DOHH2 (cell line): ENCODE results near the gene PPP1R14B.

Source experiments
- H3F3A ChIP-seq: fragments of 200-600 bp; sonication (generic), shearing (Covaris generic); 2 replicates; pipeline ENCODE4 v1.6.0; 2016; ENCODE audit warnings: antibody characterized with exemption, mild to moderate bottlenecking; ENCODE audit not compliant: control insufficient read depth, insufficient read depth
- H3K27ac ChIP-seq: fragments of 200-600 bp; sonication (generic); 2 replicates; pipeline ENCODE4 v1.5.1; 2014; ENCODE audit warnings: low read depth, mild to moderate bottlenecking, low read length, moderate library complexity
- H3K27me3 ChIP-seq: fragments of 200-600 bp; sonication (generic); 2 replicates; pipeline ENCODE4 v1.6.1; 2014; ENCODE audit warnings: mild to moderate bottlenecking, low read length, mixed read lengths; ENCODE audit not compliant: control insufficient read depth
- H3K36me3 ChIP-seq: fragments of 200-600 bp; sonication (generic); 2 replicates; pipeline ENCODE4 v1.6.1; 2014; ENCODE audit warnings: mild to moderate bottlenecking, low read length, moderate library complexity, mixed read lengths; ENCODE audit not compliant: control insufficient read depth
- H3K4me1 ChIP-seq: fragments of 200-600 bp; sonication (generic); 2 replicates; pipeline ENCODE4 v1.6.1; 2014; ENCODE audit warnings: mild to moderate bottlenecking, low read length, mixed read lengths; ENCODE audit not compliant: control insufficient read depth
- H3K4me2 ChIP-seq: fragments of 200-600 bp; sonication (generic); 2 replicates; pipeline ENCODE4 v1.6.0; 2014; ENCODE audit warnings: mild to moderate bottlenecking, low read length, moderate library complexity
- H3K4me3 ChIP-seq: fragments of 200-600 bp; sonication (generic); 2 replicates; pipeline ENCODE4 v1.5.1; 2014; ENCODE audit warnings: mild to moderate bottlenecking, low read length, mixed read lengths
- H3K79me2 ChIP-seq: fragments of 200-600 bp; sonication (generic); 2 replicates; pipeline ENCODE4 v1.6.1; 2014; ENCODE audit warnings: mild to moderate bottlenecking, low read length, mixed read lengths; ENCODE audit not compliant: control insufficient read depth
- H3K9me2 ChIP-seq: fragments of 200-600 bp; sonication (generic); replicated peaks from 2 replicates; pipeline ENCODE4 v1.6.1; 2014; ENCODE audit warnings: mild to moderate bottlenecking, low read length, mixed read lengths; ENCODE audit not compliant: control insufficient read depth
- H3K9me3 ChIP-seq: fragments of 200-600 bp; sonication (generic); 2 replicates; pipeline ENCODE4 v1.6.1; 2014; ENCODE audit warnings: antibody characterized with exemption, low read length, mixed read lengths; ENCODE audit not compliant: control insufficient read depth, insufficient read depth
- H4K20me1 ChIP-seq: fragments of 200-600 bp; sonication (generic); 2 replicates; pipeline ENCODE4 v1.6.0; 2014; ENCODE audit warnings: low read depth, mild to moderate bottlenecking, antibody characterized with exemption, low read length, moderate library complexity; ENCODE audit not compliant: control insufficient read depth, insufficient read depth
- EZH2phosphoT487 ChIP-seq: fragments of 200-600 bp; sonication (generic); IDR thresholded peaks from 2 replicates; pipeline ENCODE4 v1.6.1; 2017; ENCODE audit warnings: borderline replicate concordance, mild to moderate bottlenecking, antibody characterized with exemption, low read length, moderate library complexity, mixed read lengths
- TF ChIP-seq, protein P1 (sequence below): fragments of 200-600 bp; sonication (generic); IDR thresholded peaks from one replicate; pipeline ENCODE4 v1.5.1; 2014; ENCODE audit warnings: antibody characterized with exemption, mild to moderate bottlenecking, low read depth, low read length; ENCODE audit not compliant: poor library complexity, severe bottlenecking

Gene PPP1R14B

GRCh38 chr11:64267207-64267945 is 20.6 kb upstream of the PPP1R14B start:
- H3K4me1 ChIP-seq: peaks cover 24% of the 10 kb centered on the region
- no peaks in the 10 kb centered on the region for H3K27me3 ChIP-seq
- no peak overlapping the region for H3K4me3 ChIP-seq
- H3K79me2 ChIP-seq: peaks cover 26% of the 10 kb centered on the region
- peaks cover 9% of the 10 kb centered on the region for H3F3A ChIP-seq
- H3K36me3 ChIP-seq: peaks cover 39% of the 10 kb centered on the region
- no peaks in the 10 kb centered on the region for H4K20me1 ChIP-seq
- no peaks in the 10 kb centered on the region for H3K9me3 ChIP-seq
- no peak overlapping the region for H3K27ac ChIP-seq
- H3K4me2 ChIP-seq: no peak overlapping the region
- TF ChIP-seq, protein P1, sequence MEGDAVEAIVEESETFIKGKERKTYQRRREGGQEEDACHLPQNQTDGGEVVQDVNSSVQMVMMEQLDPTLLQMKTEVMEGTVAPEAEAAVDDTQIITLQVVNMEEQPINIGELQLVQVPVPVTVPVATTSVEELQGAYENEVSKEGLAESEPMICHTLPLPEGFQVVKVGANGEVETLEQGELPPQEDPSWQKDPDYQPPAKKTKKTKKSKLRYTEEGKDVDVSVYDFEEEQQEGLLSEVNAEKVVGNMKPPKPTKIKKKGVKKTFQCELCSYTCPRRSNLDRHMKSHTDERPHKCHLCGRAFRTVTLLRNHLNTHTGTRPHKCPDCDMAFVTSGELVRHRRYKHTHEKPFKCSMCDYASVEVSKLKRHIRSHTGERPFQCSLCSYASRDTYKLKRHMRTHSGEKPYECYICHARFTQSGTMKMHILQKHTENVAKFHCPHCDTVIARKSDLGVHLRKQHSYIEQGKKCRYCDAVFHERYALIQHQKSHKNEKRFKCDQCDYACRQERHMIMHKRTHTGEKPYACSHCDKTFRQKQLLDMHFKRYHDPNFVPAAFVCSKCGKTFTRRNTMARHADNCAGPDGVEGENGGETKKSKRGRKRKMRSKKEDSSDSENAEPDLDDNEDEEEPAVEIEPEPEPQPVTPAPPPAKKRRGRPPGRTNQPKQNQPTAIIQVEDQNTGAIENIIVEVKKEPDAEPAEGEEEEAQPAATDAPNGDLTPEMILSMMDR: no peak
- TF ChIP-seq EZH2phosphoT487: no peak
- no peaks in the 10 kb centered on the region for H3K9me2 ChIP-seq

DNA sequence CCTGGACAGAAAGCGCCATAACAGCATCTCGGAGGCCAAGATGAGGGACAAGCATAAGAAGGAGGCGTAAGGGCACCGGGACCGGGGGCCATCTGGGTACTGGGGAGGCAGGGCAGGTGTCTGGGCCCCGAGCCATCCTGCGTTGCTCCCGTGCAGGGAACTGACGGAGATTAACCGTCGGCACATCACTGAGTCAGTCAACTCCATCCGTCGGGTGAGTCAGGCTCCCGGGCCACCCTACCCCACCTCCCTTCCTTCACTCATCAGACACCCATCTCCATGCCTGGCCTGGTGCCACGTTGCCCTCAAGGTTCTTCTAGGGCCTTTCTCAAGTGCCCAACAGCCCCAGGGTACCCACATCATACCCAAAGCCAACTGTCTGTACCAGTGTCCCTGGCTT is 19.6 kb upstream of the PPP1R14B start:
- H3K4me1 ChIP-seq: peaks cover 14% of the 10 kb centered on the region
- H3K9me2 ChIP-seq: no peaks in the 10 kb centered on the region
- TF ChIP-seq EZH2phosphoT487: no peak
- TF ChIP-seq, protein P1: no peak
- H3F3A ChIP-seq: peaks cover 4% of the 10 kb centered on the region; the same call in 1 of the 2 replicates
- H3K36me3 ChIP-seq: peaks cover 35% of the 10 kb centered on the region
- peaks cover 16% of the 10 kb centered on the region for H3K79me2 ChIP-seq
- no peak overlapping the region for H3K4me2 ChIP-seq
- no peaks in the 10 kb centered on the region for H3K27me3 ChIP-seq
- no peaks in the 10 kb centered on the region for H3K9me3 ChIP-seq
- H3K4me3 ChIP-seq: no peak overlapping the region
- H4K20me1 ChIP-seq: no peaks in the 10 kb centered on the region
- no peak overlapping the region for H3K27ac ChIP-seq

GRCh38 chr11:64265176-64266160 is 18.7 kb upstream of the PPP1R14B start:
- no peaks in the 10 kb centered on the region for H3K9me2 ChIP-seq
- TF ChIP-seq EZH2phosphoT487: no peak
- TF ChIP-seq, protein P1: no peak
- H3K9me3 ChIP-seq: no peaks in the 10 kb centered on the region
- no peak overlapping the region for H3K4me2 ChIP-seq
- H3K27ac ChIP-seq: no peak overlapping the region
- no peaks in the 10 kb centered on the region for H3K27me3 ChIP-seq
- peaks cover 14% of the 10 kb centered on the region for H3K4me1 ChIP-seq
- H3K4me3 ChIP-seq: no peak overlapping the region
- peaks cover 32% of the 10 kb centered on the region for H3K36me3 ChIP-seq
- no peaks in the 10 kb centered on the region for H4K20me1 ChIP-seq
- peaks cover 4% of the 10 kb centered on the region; the same call in 1 of the 2 replicates for H3F3A ChIP-seq
- peaks cover 13% of the 10 kb centered on the region for H3K79me2 ChIP-seq
